Liver (tissue), 9 donors: ENCODE data around the gene LMF1. TPM values are rescaled to one million over a fixed set of nuclear protein-coding genes. Genes with fewer than 3 reads are reported as not detected.

ENCODE experiments used
- DNase-seq: peaks from one replicate; pipeline ENCODE4 v3.0.0-alpha.2; 2017; ENCODE audit warnings: low spot score
- H3K27ac ChIP-seq, 2 donors: one replicate each; pipeline ENCODE4 v1.7.0; 2013; ENCODE audit warnings: inconsistent platforms in 2 of 2, low read length in 2 of 2, control low read depth in 1 of 2, low read depth in 1 of 2, mild to moderate bottlenecking in 1 of 2
- H3K27me3 ChIP-seq, 4 donors: one replicate each; pipeline versions ENCODE4 v1.6.1 to v1.7.0; 2013; ENCODE audit warnings: low read length in 3 of 4, inconsistent platforms in 1 of 4, mild to moderate bottlenecking in 1 of 4, moderate library complexity in 1 of 4; ENCODE audit not compliant: control insufficient read depth in 4 of 4, insufficient read depth in 4 of 4
- H3K36me3 ChIP-seq, 4 donors: one replicate each; pipeline versions ENCODE4 v1.6.1 to v1.7.0; 2013; ENCODE audit warnings: low read length in 3 of 4, mild to moderate bottlenecking in 3 of 4, low read depth in 1 of 4, moderate library complexity in 1 of 4; ENCODE audit not compliant: control insufficient read depth in 4 of 4, insufficient read depth in 3 of 4
- H3K4me1 ChIP-seq, 4 donors: one replicate each; pipeline versions ENCODE4 v1.6.1 to v1.7.0; 2013; ENCODE audit warnings: low read length in 3 of 4, mild to moderate bottlenecking in 3 of 4, moderate library complexity in 1 of 4; ENCODE audit not compliant: control insufficient read depth in 4 of 4, insufficient read depth in 4 of 4
- H3K4me3 ChIP-seq, 3 donors: one replicate each; pipeline versions ENCODE4 v1.6.1 to v1.7.0; 2013; ENCODE audit warnings: low read length in 3 of 3, control low read depth in 1 of 3, low read depth in 1 of 3, mild to moderate bottlenecking in 1 of 3
- H3K9ac ChIP-seq, 2 donors: one replicate each; pipeline ENCODE4 v1.7.0; 2013; ENCODE audit warnings: low read length in 2 of 2, mild to moderate bottlenecking in 2 of 2, moderate library complexity in 2 of 2, control low read depth in 1 of 2, low read depth in 1 of 2
- H3K9me3 ChIP-seq, 4 donors: one replicate each; pipeline versions ENCODE4 v1.6.1 to v1.7.0; 2013; ENCODE audit warnings: low read length in 3 of 4; ENCODE audit not compliant: control insufficient read depth in 4 of 4
- EGR1 ChIP-seq, 2 donors: IDR thresholded peaks; 2 replicates each; pipeline ENCODE4 v1.6.1; 2016 to 2018; ENCODE audit warnings: antibody characterized with exemption in 2 of 2, low read depth in 2 of 2
- FOXA1 ChIP-seq: IDR thresholded peaks from 2 replicates; pipeline ENCODE4 v1.6.1; 2016; ENCODE audit warnings: antibody characterized with exemption
- FOXA2 ChIP-seq: IDR thresholded peaks from 2 replicates; pipeline ENCODE4 v1.6.1; 2016; ENCODE audit warnings: antibody characterized with exemption
- GABPA ChIP-seq, 2 donors: IDR thresholded peaks in 1 of 2; conservative IDR thresholded peaks in 1 of 2; 2 replicates each; pipeline ENCODE4 v1.6.1; 2016; ENCODE audit warnings: antibody characterized with exemption in 2 of 2, mild to moderate bottlenecking in 1 of 2, moderate library complexity in 1 of 2
- HNF4A ChIP-seq, 2 donors: conservative IDR thresholded peaks; 2 replicates each; pipeline ENCODE4 v1.6.1; 2016; ENCODE audit warnings: antibody characterized with exemption in 2 of 2, mild to moderate bottlenecking in 2 of 2
- HNF4G ChIP-seq: IDR thresholded peaks from 2 replicates; pipeline ENCODE4 v1.6.1; 2016; ENCODE audit warnings: antibody characterized with exemption
- JUND ChIP-seq, 2 donors: IDR thresholded peaks; 2 replicates each; pipeline ENCODE4 v1.6.1; 2016; ENCODE audit warnings: antibody characterized with exemption in 2 of 2
- NR2F2 ChIP-seq: IDR thresholded peaks from 2 replicates; pipeline ENCODE4 v1.6.1; 2016; ENCODE audit warnings: antibody characterized with exemption
- RAD21 ChIP-seq, 2 donors: IDR thresholded peaks; 2 replicates each; pipeline ENCODE4 v1.6.1; 2016; ENCODE audit warnings: antibody characterized with exemption in 2 of 2, mild to moderate bottlenecking in 2 of 2
- RXRA ChIP-seq, 2 donors: IDR thresholded peaks; 2 replicates each; pipeline ENCODE4 v1.6.1; 2017 to 2018; ENCODE audit warnings: antibody characterized with exemption in 2 of 2, mild to moderate bottlenecking in 1 of 2
- SP1 ChIP-seq: IDR thresholded peaks from 2 replicates; pipeline ENCODE4 v1.6.1; 2018; ENCODE audit warnings: antibody characterized with exemption, mild to moderate bottlenecking
- TAF1 ChIP-seq: conservative IDR thresholded peaks from 2 replicates; pipeline ENCODE4 v1.6.1; 2016; ENCODE audit warnings: antibody characterized with exemption, mild to moderate bottlenecking
- YY1 ChIP-seq: IDR thresholded peaks from 2 replicates; pipeline ENCODE4 v1.6.1; 2016; ENCODE audit warnings: antibody characterized with exemption, mild to moderate bottlenecking
- WGBS: extraction: QIAGEN DNeasy Blood & Tissue Kit; methylation state at CpG from one replicate; pipeline ENCODE4 v1.1.7; 2013; 5-methylcytosine and 5-hydroxymethylcytosine counted together
- polyA plus RNA-seq, 2 donors: library from polyadenylated mRNA; stranded (reverse) in 1 of 2; unstranded in 1 of 2; fragments of 200-250 nt in 1 of 2; fragments of >200 nt in 1 of 2; fragmentation: Nextera tagmentation in 1 of 2; extraction: Ambion mirVana in 1 of 2; gene quantifications; one replicate each; pipeline versions ENCODE4 v1.2.1 to v1.2.3, GENCODE V29; 2013 to 2015
- total RNA-seq, 2 donors: library from RNA; depleted of rRNA; stranded (reverse); fragments of >200 nt; gene quantifications; one replicate each; pipeline ENCODE4 v1.2.3, GENCODE V29; 2014
- TF ChIP-seq, protein P1 (sequence below): IDR thresholded peaks from 2 replicates; pipeline ENCODE4 v1.6.1; 2016; ENCODE audit warnings: antibody characterized with exemption
- TF ChIP-seq, protein P2 (sequence below): IDR thresholded peaks from 2 replicates; pipeline ENCODE4 v1.6.1; 2016; ENCODE audit warnings: antibody characterized with exemption
- TF ChIP-seq, protein P3 (sequence below): IDR thresholded peaks from 2 replicates; pipeline ENCODE4 v1.6.1; 2016; ENCODE audit warnings: antibody characterized with exemption, mild to moderate bottlenecking
- TF ChIP-seq, protein P4 (sequence below): fragments of 150-350 bp; IDR thresholded peaks from 2 replicates; pipeline ENCODE4 v1.5.1; 2017; ENCODE audit warnings: improper control_type of control experiment, low read depth, low read length; ENCODE audit not compliant: missing input control
- donor health status: healthy.
- donor health status: healthy.
- donor health status: healthy.
- donor health status: healthy.
- donor health status: healthy.

The LMF1 gene
- total and polyA plus RNA-seq, 4 donors: 8.8 to 24.3 (median 12.6) TPM

DNA sequence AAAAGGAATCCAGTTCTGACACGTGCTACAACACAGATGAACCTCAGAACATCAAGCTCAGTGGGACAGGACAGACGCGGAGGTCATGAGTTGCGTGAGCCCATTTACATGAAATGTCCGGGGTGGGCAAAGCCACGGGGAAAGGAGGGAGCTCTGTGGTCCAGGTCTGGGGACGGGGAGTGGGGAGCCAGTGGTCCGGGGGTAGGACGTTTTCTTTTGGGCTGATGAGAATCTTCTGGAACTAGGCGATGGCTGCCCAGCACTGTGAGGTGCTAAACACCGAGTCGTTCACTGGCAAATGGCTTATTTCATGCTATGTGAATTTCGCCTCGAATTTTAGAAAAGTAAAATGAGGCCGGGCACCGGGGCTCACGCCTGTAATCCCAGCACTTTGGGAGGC lies 2.6 kb upstream of the LMF1 start:
- no peak overlapping the region for H3K4me3 ChIP-seq
- no peaks in the 10 kb centered on the region for H3K27me3 ChIP-seq
- WGBS: 89% methylated on average over 17 of the region's 17 CpGs
- no peak for DNase-seq
- H3K27ac ChIP-seq: no peak overlapping the region
- no peaks in the 10 kb centered on the region for H3K9me3 ChIP-seq
- no peak overlapping the region for H3K9ac ChIP-seq
- no peaks in the 10 kb centered on the region for H3K36me3 ChIP-seq
- no peak for TF ChIP-seq YY1
- no peak for TF ChIP-seq RXRA (IDR thresholded peaks at IDR 0.05)
- TF ChIP-seq, protein P1, sequence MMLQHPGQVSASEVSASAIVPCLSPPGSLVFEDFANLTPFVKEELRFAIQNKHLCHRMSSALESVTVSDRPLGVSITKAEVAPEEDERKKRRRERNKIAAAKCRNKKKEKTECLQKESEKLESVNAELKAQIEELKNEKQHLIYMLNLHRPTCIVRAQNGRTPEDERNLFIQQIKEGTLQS: no peak
- no peak for TF ChIP-seq GABPA (IDR thresholded peaks at IDR 0.05 in 1 of 2, conservative IDR thresholded peaks at IDR 0.05 in 1 of 2)
- no peak for TF ChIP-seq NR2F2
- TF ChIP-seq SP1: no peak
- no peak for TF ChIP-seq HNF4A (conservative IDR thresholded peaks at IDR 0.05)
- no peak for TF ChIP-seq FOXA2
- TF ChIP-seq RAD21 (IDR thresholded peaks at IDR 0.05): no peak
- no peak for TF ChIP-seq TAF1
- TF ChIP-seq, protein P2, sequence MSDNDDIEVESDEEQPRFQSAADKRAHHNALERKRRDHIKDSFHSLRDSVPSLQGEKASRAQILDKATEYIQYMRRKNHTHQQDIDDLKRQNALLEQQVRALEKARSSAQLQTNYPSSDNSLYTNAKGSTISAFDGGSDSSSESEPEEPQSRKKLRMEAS: no peak
- TF ChIP-seq JUND (IDR thresholded peaks at IDR 0.05): no peak
- TF ChIP-seq, protein P3, sequence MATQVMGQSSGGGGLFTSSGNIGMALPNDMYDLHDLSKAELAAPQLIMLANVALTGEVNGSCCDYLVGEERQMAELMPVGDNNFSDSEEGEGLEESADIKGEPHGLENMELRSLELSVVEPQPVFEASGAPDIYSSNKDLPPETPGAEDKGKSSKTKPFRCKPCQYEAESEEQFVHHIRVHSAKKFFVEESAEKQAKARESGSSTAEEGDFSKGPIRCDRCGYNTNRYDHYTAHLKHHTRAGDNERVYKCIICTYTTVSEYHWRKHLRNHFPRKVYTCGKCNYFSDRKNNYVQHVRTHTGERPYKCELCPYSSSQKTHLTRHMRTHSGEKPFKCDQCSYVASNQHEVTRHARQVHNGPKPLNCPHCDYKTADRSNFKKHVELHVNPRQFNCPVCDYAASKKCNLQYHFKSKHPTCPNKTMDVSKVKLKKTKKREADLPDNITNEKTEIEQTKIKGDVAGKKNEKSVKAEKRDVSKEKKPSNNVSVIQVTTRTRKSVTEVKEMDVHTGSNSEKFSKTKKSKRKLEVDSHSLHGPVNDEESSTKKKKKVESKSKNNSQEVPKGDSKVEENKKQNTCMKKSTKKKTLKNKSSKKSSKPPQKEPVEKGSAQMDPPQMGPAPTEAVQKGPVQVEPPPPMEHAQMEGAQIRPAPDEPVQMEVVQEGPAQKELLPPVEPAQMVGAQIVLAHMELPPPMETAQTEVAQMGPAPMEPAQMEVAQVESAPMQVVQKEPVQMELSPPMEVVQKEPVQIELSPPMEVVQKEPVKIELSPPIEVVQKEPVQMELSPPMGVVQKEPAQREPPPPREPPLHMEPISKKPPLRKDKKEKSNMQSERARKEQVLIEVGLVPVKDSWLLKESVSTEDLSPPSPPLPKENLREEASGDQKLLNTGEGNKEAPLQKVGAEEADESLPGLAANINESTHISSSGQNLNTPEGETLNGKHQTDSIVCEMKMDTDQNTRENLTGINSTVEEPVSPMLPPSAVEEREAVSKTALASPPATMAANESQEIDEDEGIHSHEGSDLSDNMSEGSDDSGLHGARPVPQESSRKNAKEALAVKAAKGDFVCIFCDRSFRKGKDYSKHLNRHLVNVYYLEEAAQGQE: no peak
- TF ChIP-seq, protein P4, sequence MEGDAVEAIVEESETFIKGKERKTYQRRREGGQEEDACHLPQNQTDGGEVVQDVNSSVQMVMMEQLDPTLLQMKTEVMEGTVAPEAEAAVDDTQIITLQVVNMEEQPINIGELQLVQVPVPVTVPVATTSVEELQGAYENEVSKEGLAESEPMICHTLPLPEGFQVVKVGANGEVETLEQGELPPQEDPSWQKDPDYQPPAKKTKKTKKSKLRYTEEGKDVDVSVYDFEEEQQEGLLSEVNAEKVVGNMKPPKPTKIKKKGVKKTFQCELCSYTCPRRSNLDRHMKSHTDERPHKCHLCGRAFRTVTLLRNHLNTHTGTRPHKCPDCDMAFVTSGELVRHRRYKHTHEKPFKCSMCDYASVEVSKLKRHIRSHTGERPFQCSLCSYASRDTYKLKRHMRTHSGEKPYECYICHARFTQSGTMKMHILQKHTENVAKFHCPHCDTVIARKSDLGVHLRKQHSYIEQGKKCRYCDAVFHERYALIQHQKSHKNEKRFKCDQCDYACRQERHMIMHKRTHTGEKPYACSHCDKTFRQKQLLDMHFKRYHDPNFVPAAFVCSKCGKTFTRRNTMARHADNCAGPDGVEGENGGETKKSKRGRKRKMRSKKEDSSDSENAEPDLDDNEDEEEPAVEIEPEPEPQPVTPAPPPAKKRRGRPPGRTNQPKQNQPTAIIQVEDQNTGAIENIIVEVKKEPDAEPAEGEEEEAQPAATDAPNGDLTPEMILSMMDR: no peak
- TF ChIP-seq FOXA1: no peak
- H3K4me1 ChIP-seq: peaks cover 4 to 17% (median 9%) of the 10 kb centered on the region in 4 donors

DNA sequence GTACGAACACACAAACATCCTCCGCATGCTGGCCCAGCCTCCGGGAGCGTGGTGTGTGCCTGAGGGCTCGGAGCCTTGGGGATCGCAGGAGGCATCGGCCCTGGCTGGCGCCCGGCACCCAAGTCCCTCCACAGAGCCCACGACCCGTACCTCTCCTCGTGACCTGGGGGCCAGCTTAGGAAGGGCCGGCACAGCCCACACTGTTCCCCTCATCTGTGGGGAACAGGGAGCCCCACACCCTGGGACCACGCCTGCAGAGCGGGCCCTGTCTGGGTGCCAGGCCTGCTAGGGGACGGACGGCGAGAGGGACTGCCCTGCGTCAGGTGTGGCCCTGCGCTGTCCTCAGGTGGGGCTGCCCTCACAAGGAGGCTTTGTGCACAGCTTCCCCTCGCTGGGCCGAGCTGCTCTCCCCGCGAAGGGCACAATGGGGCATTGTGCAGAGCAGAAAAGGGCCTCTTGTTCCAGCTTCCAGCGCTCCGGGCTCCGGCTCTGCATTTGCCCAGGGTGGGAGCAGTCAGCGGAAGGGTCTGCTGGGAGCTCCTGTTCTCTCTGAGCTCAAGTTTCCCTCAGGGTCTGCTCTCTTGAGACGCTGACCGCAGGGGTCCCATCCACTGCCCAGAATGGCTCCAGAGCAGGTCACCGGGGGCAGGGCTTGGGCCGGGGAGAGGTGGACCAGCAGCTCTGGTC lies 1.7 kb upstream of the LMF1 start:
- no peak for DNase-seq
- H3K27ac ChIP-seq: no peak overlapping the region

More for the DNA sequence above, 1.7 kb upstream of the LMF1 start:
- Histone ChIP-seq H3K36me3 (peaks cover 0 to 1% (median 0%) of the 10 kb centered on the region in 4 donors), H3K27me3 (no peaks in the 10 kb centered on the region), H3K4me3 (no peak overlapping the region), H3K9me3 (no peaks in the 10 kb centered on the region), H3K9ac (no peak overlapping the region), H3K4me1 (peaks cover 4 to 17% (median 9%) of the 10 kb centered on the region in 4 donors)
- 88% methylated on average over 32 of the region's 32 CpGs for WGBS
- TF ChIP-seq JUND (IDR thresholded peaks at IDR 0.05) (no peak), NR2F2 (no peak), HNF4A (conservative IDR thresholded peaks at IDR 0.05) (no peak), SP1 (no peak), RAD21 (IDR thresholded peaks at IDR 0.05) (no peak), EGR1 (IDR thresholded peaks at IDR 0.05; ENCODE audit: low read depth in 2 of 2) (no peak), HNF4G (no peak), RXRA (IDR thresholded peaks at IDR 0.05) (no peak)
- TF ChIP-seq, protein P2: no peak
- TF ChIP-seq, protein P1: no peak
